ENCODE results near the gene TSC1.

Gene TSC1

GRCh38 chr9:132939169-132939568, 5.2 kb downstream of the TSC1 start:
- no peak for DNase-seq

GRCh38 chr9:132937463-132937901, 6.9 kb downstream of the TSC1 start:
- no peak for DNase-seq

DNA sequence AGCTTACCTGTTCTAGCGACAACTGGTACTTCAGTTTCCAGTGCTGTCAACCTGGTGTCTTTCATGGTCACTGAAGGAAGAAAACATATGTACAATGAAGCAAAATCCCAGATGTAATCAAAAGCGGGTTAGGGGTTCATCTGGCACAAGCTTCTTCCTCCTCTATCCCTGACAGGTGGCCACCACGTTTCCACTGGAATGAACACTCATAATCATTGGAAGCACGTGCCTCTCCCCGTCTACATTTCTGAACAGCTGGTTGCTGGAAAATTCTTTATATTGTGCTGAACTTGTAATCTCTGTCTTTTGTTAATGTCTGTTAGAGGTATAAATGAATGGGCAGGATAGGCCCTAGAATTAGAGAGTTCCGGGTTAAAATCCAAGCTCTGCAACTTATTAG, 9.4 kb downstream of the TSC1 start:
- no peak for DNase-seq

- DNase-seq = no peak
These were observed 13.2 kb downstream of the TSC1 start for GRCh38 chr9:132931178-132931735.

GRCh38 chr9:132927704-132928103, 16.7 kb downstream of the TSC1 start:
- no peak for DNase-seq

- DNase-seq = no peak
These were observed 21.0 kb downstream of the TSC1 start for GRCh38 chr9:132923346-132923902.

GRCh38 chr9:132919614-132920268, 24.7 kb downstream of the TSC1 start:
- DNase-seq = no peak

DNA sequence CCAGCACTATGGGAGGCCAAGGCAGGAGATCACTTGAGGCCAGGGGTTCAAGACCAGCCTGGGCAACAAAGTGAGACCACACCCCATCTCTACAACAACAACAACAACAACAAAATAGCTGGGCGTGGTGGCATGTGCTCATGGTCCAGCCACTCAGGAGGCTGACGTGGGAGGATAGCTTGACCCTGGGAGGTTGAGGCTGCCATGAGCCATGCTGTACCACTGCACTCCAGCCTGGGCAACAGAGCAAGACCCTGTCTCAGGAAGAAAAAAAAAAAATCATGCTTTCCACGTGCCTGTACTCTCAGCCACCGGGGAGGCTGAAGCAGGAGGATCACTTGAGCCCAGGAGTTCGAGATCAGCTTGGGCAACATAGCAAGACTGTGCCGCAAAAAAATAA, 29.5 kb downstream of the TSC1 start:
- no peak for DNase-seq

- no peak for DNase-seq
These were observed 32.3 kb downstream of the TSC1 start for GRCh38 chr9:132912131-132912530.

DNA sequence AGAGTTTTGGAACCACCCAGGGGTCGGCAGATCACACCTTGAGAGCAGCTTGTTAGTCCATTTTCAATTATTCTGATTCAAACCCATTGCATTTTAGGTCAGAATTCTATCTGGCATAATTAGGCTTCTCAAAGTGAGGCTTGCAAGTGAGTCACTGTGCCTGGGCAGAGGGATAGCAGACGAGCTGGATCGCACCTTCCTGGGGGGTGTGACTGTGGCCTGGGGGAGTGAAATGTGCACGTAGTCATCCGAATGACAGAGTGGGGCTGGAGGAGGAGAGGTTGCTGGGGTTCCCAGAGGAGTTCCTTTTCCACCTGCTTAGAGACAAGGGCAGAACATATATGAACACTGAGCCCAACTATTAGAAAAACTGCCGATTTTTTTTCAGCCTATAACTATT, 34.0 kb downstream of the TSC1 start:
- no peak for DNase-seq

GRCh38 chr9:132909311-132909710, 35.1 kb downstream of the TSC1 start:
- DNase-seq = no peak

GRCh38 chr9:132908635-132909034, 35.8 kb downstream of the TSC1 start:
- no peak for DNase-seq

GRCh38 chr9:132905726-132906125, 38.7 kb downstream of the TSC1 start:
- no peak for DNase-seq

DNA sequence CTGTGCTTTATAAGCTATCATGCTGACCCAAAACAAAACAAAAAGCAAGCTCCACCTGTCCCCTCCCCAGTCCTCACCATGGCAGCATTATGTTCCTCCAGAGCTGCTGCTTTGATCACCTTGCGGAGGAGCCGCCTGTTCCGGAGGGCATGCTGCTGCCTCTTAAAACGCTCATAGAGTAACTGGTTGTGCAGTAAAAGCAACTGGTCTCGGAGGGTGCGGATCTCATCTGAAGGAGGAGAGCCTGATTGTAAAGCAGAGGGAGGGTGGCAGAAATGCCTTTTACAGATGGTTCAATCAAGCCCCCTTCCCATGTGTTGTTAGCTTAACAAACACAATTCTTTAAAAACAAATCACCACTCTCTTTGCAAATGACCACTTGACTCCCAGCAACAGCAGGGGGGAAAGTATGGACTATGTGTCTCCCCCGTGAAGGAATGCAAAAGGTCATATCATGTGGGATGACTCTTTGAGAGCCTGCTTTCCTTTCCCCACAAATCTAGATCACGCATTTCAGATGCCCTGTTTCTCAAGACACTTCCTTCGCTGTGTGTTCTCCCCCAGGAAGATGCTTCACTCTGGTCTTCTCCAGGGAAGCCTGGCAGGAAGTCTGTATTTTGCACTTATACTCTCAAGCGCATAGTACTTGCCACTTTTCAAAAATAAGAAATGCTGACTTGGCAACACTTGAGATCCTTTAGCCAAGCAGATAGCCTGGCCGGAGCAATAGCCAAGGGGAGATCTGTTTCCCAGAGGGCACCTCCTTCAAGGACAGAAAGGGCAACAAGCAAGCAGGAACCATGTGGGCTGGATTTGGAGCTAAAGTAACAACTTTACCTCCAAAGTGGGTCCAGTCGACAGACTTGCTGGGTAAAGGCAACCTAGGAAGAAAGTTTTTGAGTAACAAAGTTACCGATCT, 40.6 kb downstream of the TSC1 start:
- no peak for DNase-seq

DNA sequence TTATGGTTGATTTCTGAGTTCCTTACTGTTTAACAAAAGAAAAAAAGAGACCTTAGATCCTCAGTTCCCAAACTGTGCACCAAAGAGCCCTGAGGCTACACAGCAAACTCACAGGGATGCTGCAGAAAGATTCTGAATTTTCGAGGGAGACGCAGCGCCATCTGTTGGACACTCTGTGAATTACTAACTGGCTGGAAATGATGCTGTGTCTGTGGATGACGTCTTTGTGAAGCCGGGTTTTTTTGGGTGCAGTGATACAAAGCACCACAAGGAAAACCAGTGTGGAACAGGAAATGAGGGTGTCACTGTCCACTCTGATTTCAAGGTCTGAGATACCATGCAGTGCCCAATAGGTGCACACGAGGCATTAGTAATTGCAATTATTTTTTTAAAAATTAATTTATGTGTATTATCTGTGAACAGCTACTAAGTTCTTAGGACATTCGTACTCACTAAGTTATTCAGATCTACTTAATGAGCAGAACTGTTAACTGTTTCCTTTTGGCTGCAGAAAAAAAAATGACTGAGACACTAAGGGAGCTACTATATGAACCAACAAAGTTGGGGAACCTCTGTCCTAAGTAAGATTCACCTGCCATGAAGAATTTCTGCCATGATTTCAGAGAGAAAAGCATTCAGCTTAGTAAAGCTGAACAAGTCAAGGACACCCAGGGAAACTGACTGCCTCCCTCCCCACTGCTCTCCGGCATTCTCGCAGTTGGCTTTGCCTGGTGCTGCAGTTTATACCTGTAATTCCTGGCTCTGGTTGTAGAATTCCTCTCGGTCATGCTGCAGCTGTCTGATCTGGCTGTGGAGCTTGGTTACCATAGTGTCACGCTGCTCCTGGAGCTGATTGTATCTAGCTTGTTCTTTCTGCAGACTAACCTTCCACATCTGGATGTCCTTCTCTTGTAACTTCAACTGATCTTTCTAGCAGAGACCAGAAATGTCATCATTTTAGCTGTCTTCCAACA, 42.3 kb downstream of the TSC1 start:
- peak in 54 of 58 donors; percentile 20 to 88 (median 58) for DNase-seq

DNA sequence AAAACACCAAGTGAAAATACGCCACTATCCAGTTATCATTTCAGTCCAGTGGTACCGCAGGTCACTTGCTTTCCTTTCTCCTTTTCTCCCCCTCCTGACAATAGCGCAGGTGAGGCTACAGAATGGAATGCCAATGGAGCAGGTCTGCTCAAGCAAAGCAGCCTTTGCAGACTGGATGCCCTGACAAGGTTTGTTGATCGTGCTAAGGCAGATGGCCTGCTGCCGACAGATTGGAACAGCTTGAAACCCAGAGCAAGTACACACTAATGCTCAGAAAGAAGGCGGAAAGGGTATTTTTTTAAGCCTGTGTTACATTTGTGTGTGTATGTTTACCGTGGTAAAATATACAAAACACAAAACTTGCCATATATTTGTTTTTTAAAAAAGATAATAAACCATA, 46.4 kb downstream of the TSC1 start:
- DNase-seq = peak in 2 of 58 donors; percentile 15 to 20

DNA sequence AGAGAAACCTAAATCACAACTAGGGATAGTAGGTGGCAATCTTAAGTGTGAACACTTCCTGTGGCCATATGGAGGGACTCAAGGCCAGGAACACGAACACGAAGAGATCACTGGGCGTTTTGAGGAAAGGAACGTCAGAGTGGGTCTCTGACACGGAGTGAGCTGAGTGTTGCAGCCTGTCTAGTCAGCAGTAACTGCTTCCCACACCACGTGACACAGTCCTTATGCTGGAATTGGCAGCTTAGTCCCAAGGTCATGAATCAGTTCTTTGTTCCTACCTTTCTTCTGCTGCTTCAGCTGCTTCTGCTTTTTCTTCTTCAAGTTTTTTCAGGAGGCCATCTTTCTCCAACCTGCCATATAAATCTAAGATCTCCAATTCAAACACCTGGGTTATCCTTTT, 47.5 kb downstream of the TSC1 start:
- peak in 46 of 58 donors; percentile 5 to 86 (median 52) for DNase-seq

DNA sequence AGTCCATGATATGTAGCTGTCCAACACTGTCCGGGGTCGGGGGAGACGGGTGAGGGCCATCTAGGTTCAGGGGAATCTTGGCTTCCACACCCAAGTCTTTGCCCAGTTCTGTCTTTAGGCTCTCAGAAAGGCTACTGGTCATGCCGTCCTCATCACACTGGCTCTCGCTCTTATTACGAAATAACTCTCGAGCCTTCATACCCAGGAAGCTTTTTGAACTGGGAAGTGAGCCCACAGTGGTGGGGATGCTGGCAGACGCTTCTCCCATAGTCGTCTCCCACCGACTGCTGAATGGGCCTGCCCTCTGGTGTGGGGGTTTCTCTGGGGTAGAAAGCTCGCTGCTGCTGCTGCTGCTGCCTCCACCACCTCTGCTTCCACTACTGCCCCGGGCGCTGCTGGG, 48.2 kb downstream of the TSC1 start:
- DNase-seq = no peak

- DNase-seq = peak in 1 of 58 donors; percentile 18
These were observed 49.3 kb downstream of the TSC1 start for GRCh38 chr9:132894862-132895835.
